Measurements from ENCODE around the gene SLC13A4.

- no peak for TF ChIP-seq CTCF (IDR thresholded peaks at IDR 0.05)
- TF ChIP-seq POLR2A (IDR thresholded peaks at IDR 0.05) = no peak
These were observed 29.9 kb upstream of the SLC13A4 start for GRCh38 chr7:135757719-135758411.

All from uterus (tissue), 2 donors.